Liver (tissue), 3 donors: ENCODE measurements around the gene TRMT1.

Source experiments
- GABPA ChIP-seq, 2 donors: IDR thresholded peaks in 1 of 2; conservative IDR thresholded peaks in 1 of 2; 2 replicates each; pipeline ENCODE4 v1.6.1; 2016; ENCODE audit warnings: antibody characterized with exemption in 2 of 2, mild to moderate bottlenecking in 1 of 2, moderate library complexity in 1 of 2
- HNF4A ChIP-seq, 2 donors: conservative IDR thresholded peaks; 2 replicates each; pipeline ENCODE4 v1.6.1; 2016; ENCODE audit warnings: antibody characterized with exemption in 2 of 2, mild to moderate bottlenecking in 2 of 2
- JUND ChIP-seq, 2 donors: IDR thresholded peaks; 2 replicates each; pipeline ENCODE4 v1.6.1; 2016; ENCODE audit warnings: antibody characterized with exemption in 2 of 2
- NR2F2 ChIP-seq: IDR thresholded peaks from 2 replicates; pipeline ENCODE4 v1.6.1; 2016; ENCODE audit warnings: antibody characterized with exemption
- RAD21 ChIP-seq, 2 donors: IDR thresholded peaks; 2 replicates each; pipeline ENCODE4 v1.6.1; 2016; ENCODE audit warnings: antibody characterized with exemption in 2 of 2, mild to moderate bottlenecking in 2 of 2
- TAF1 ChIP-seq: conservative IDR thresholded peaks from 2 replicates; pipeline ENCODE4 v1.6.1; 2016; ENCODE audit warnings: antibody characterized with exemption, mild to moderate bottlenecking
- YY1 ChIP-seq: IDR thresholded peaks from 2 replicates; pipeline ENCODE4 v1.6.1; 2016; ENCODE audit warnings: antibody characterized with exemption, mild to moderate bottlenecking
- TF ChIP-seq, protein P1 (sequence below): fragments of 150-350 bp; IDR thresholded peaks from 2 replicates; pipeline ENCODE4 v1.5.1; 2017; ENCODE audit warnings: improper control_type of control experiment, low read depth, low read length; ENCODE audit not compliant: missing input control
- TF ChIP-seq, protein P2 (sequence below): IDR thresholded peaks from 2 replicates; pipeline ENCODE4 v1.6.1; 2016; ENCODE audit warnings: antibody characterized with exemption
- TF ChIP-seq, protein P3 (sequence below): IDR thresholded peaks from 2 replicates; pipeline ENCODE4 v1.6.1; 2016; ENCODE audit warnings: antibody characterized with exemption, mild to moderate bottlenecking
- TF ChIP-seq, protein P4 (sequence below): IDR thresholded peaks from 2 replicates; pipeline ENCODE4 v1.6.1; 2016; ENCODE audit warnings: antibody characterized with exemption
- TF ChIP-seq, protein P5 (sequence below): IDR thresholded peaks from 2 replicates; pipeline ENCODE4 v1.6.1; 2016; ENCODE audit warnings: antibody characterized with exemption
- donor health status: healthy.
- donor health status: healthy.

DNA sequence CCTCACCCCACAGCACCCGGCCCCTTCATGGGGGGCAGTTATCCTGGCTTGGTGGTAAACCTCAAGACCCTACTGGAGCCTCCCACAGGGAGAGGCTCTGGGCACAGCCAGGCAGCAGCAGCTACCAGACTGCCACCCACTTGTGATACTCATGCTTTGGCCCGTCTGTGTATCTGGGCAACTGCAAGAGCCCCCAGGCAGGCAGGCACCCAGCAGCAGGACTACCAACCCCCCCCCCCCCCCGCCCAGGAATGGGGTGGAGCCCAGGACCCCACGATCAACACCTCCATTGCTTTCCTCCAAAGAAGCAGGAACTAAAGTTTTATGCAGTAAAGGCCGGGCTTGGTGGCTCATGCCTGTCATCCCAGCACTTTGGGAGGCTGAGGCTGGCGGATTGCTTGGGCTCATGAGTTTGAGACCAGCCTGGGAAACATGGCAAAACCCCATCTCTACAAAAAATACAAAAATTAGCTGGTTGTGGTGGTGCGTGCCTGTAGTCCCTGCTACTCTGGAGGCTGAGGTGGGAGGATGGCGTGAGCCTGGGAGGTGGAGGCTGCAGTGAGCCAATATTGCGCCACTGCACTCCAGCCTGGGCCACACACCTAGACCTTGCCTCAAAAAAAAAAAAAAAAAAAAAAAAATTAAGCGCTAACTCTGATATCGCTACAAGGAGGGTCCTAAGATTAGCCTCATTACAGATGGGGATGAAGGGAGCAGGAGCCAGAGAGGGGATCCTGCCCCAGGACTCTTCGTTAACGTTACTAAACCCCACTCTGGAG, 12.8 kb downstream of the TRMT1 start:
- TF ChIP-seq, protein P1, sequence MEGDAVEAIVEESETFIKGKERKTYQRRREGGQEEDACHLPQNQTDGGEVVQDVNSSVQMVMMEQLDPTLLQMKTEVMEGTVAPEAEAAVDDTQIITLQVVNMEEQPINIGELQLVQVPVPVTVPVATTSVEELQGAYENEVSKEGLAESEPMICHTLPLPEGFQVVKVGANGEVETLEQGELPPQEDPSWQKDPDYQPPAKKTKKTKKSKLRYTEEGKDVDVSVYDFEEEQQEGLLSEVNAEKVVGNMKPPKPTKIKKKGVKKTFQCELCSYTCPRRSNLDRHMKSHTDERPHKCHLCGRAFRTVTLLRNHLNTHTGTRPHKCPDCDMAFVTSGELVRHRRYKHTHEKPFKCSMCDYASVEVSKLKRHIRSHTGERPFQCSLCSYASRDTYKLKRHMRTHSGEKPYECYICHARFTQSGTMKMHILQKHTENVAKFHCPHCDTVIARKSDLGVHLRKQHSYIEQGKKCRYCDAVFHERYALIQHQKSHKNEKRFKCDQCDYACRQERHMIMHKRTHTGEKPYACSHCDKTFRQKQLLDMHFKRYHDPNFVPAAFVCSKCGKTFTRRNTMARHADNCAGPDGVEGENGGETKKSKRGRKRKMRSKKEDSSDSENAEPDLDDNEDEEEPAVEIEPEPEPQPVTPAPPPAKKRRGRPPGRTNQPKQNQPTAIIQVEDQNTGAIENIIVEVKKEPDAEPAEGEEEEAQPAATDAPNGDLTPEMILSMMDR: no peak
- TF ChIP-seq TAF1 (no peak), NR2F2 (no peak), YY1 (no peak), HNF4A (conservative IDR thresholded peaks at IDR 0.05) (no peak), JUND (IDR thresholded peaks at IDR 0.05) (no peak), RAD21 (IDR thresholded peaks at IDR 0.05) (no peak), GABPA (IDR thresholded peaks at IDR 0.05 in 1 of 2, conservative IDR thresholded peaks at IDR 0.05 in 1 of 2) (no peak)
- TF ChIP-seq, protein P2, sequence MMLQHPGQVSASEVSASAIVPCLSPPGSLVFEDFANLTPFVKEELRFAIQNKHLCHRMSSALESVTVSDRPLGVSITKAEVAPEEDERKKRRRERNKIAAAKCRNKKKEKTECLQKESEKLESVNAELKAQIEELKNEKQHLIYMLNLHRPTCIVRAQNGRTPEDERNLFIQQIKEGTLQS: no peak
- TF ChIP-seq, protein P3, sequence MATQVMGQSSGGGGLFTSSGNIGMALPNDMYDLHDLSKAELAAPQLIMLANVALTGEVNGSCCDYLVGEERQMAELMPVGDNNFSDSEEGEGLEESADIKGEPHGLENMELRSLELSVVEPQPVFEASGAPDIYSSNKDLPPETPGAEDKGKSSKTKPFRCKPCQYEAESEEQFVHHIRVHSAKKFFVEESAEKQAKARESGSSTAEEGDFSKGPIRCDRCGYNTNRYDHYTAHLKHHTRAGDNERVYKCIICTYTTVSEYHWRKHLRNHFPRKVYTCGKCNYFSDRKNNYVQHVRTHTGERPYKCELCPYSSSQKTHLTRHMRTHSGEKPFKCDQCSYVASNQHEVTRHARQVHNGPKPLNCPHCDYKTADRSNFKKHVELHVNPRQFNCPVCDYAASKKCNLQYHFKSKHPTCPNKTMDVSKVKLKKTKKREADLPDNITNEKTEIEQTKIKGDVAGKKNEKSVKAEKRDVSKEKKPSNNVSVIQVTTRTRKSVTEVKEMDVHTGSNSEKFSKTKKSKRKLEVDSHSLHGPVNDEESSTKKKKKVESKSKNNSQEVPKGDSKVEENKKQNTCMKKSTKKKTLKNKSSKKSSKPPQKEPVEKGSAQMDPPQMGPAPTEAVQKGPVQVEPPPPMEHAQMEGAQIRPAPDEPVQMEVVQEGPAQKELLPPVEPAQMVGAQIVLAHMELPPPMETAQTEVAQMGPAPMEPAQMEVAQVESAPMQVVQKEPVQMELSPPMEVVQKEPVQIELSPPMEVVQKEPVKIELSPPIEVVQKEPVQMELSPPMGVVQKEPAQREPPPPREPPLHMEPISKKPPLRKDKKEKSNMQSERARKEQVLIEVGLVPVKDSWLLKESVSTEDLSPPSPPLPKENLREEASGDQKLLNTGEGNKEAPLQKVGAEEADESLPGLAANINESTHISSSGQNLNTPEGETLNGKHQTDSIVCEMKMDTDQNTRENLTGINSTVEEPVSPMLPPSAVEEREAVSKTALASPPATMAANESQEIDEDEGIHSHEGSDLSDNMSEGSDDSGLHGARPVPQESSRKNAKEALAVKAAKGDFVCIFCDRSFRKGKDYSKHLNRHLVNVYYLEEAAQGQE: no peak
- TF ChIP-seq, protein P4, sequence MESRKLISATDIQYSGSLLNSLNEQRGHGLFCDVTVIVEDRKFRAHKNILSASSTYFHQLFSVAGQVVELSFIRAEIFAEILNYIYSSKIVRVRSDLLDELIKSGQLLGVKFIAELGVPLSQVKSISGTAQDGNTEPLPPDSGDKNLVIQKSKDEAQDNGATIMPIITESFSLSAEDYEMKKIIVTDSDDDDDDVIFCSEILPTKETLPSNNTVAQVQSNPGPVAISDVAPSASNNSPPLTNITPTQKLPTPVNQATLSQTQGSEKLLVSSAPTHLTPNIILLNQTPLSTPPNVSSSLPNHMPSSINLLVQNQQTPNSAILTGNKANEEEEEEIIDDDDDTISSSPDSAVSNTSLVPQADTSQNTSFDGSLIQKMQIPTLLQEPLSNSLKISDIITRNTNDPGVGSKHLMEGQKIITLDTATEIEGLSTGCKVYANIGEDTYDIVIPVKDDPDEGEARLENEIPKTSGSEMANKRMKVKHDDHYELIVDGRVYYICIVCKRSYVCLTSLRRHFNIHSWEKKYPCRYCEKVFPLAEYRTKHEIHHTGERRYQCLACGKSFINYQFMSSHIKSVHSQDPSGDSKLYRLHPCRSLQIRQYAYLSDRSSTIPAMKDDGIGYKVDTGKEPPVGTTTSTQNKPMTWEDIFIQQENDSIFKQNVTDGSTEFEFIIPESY: no peak
- TF ChIP-seq, protein P5, sequence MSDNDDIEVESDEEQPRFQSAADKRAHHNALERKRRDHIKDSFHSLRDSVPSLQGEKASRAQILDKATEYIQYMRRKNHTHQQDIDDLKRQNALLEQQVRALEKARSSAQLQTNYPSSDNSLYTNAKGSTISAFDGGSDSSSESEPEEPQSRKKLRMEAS: no peak
